RWPE1 (cell line): ENCODE results near the gene ADIG.

Experiments
- CTCF ChIA-PET: fragments of 350-600 bp; sonication (Branson Sonifier 250); formaldehyde crosslinking; extraction: SDS; loops from one replicate; lab custom pipeline; 2021; lab: Yijun Ruan, JAX
- POLR2A ChIA-PET: fragments of 400-600 bp; formaldehyde crosslinking; extraction: SDS; loops from one replicate; lab custom pipeline; 2020; ENCODE audit warnings: antibody characterized with exemption; ENCODE audit not compliant: low non-redundant PET; lab: Yijun Ruan, JAX
- DNase-seq: peaks from one replicate; pipeline ENCODE4 v3.0.0; 2012; ENCODE audit warnings: low spot score
- H3K27ac ChIP-seq: fragments of 450-650 bp; 2 replicates; pipeline ENCODE4 v1.5.1; 2017
- CTCF ChIP-seq: fragments of 450-650 bp; conservative IDR thresholded peaks from 2 replicates; pipeline ENCODE4 v1.5.1; 2017; ENCODE audit warnings: low read depth, mild to moderate bottlenecking

Gene ADIG

GRCh38 chr20:38626921-38627659 is 46.1 kb downstream of the ADIG start:
- no peak overlapping the region for H3K27ac ChIP-seq
- DNase-seq = no peak
- ChIA-PET POLR2A (no interaction called here), CTCF (no interaction called here)
- no peak for TF ChIP-seq CTCF

GRCh38 chr20:38628580-38629470 is 47.8 kb downstream of the ADIG start:
- TF ChIP-seq CTCF = no peak
- H3K27ac ChIP-seq = no peak overlapping the region
- CTCF ChIA-PET = interaction anchor here (0.6 to 1.0 kb wide), 3 partner anchors 37 to 179 kb away, joined by 3 read pairs; no protein-coding TSS in a partner anchor
- POLR2A ChIA-PET = no interaction called here
- DNase-seq = no peak

GRCh38 chr20:38629979-38630378 is 49.0 kb downstream of the ADIG start:
- DNase-seq = no peak
- ChIA-PET CTCF (no interaction called here), POLR2A (no interaction called here)
- TF ChIP-seq CTCF = no peak
- no peak overlapping the region for H3K27ac ChIP-seq

GRCh38 chr20:38630727-38631126 is 49.7 kb downstream of the ADIG start:
- DNase-seq = no peak
- ChIA-PET CTCF (interaction anchor here (0.7 kb wide), 1 partner anchor 95 kb away, joined by 4 read pairs; no protein-coding TSS in a partner anchor), POLR2A (interaction anchor here (0.6 kb wide), 1 partner anchor 65 kb away, joined by 5 read pairs; no protein-coding TSS in a partner anchor)
- TF ChIP-seq CTCF = no peak
- no peak overlapping the region for H3K27ac ChIP-seq

GRCh38 chr20:38631155-38632022 is 50.4 kb downstream of the ADIG start:
- CTCF ChIA-PET = interaction anchor here (0.6 to 0.7 kb wide), 3 partner anchors 34 to 94 kb away, joined by 3 to 4 read pairs (median 3); no protein-coding TSS in a partner anchor
- POLR2A ChIA-PET = interaction anchor here (0.6 kb wide), 1 partner anchor 65 kb away, joined by 5 read pairs; no protein-coding TSS in a partner anchor
- no peak for TF ChIP-seq CTCF
- DNase-seq = no peak
- H3K27ac ChIP-seq = no peak overlapping the region
